H1 (cell line): ENCODE results near the gene AMN. TPM values are rescaled to one million over a fixed set of nuclear protein-coding genes. Genes with fewer than 3 reads are reported as not detected.
A peak's percentile ranks its signal among the peaks of the same experiment; 100 is the strongest.

ENCODE experiments used
- CTCF ChIA-PET: fragments of 300-600 bp; sonication (Branson Sonifier 250); formaldehyde crosslinking; loops from one replicate; lab custom pipeline; 2021; ENCODE audit not compliant: partially characterized antibody; lab: Charles Lee
- POLR2A ChIA-PET: fragments of 300-600 bp; sonication (Branson Sonifier 250); formaldehyde crosslinking; loops from one replicate; lab custom pipeline; 2021; ENCODE audit warnings: inconsistent platforms; ENCODE audit not compliant: partially characterized antibody; lab: Charles Lee
- DNase-seq, 2 experiments: peaks; one replicate each; pipeline versions ENCODE4 v3.0.0 to v3.0.0-alpha.2; 2010 to 2022; ENCODE audit warnings: low spot score in 2 of 2, low read depth in 1 of 2, mixed read lengths in 1 of 2
- FAIRE-seq: peaks from 2 replicates; lab custom pipeline; 2011; peaks lifted over from hg19 to GRCh38; lab: Jason Lieb, UNC
- H2AFZ ChIP-seq: 2 replicates; pipeline ENCODE4 v1.8.1; 2012; ENCODE audit warnings: low read length, inconsistent platforms
- H2AK5ac ChIP-seq: 2 replicates; pipeline ENCODE4 v1.6.1; 2013; ENCODE audit warnings: low read depth, low read length
- H2BK120ac ChIP-seq: replicated peaks from 2 replicates; pipeline ENCODE3; 2013; ENCODE audit warnings: low read depth, low read length, inconsistent platforms
- H2BK12ac ChIP-seq: 2 replicates; pipeline ENCODE4 v1.6.1; 2013; ENCODE audit warnings: low read depth, low read length
- H2BK15ac ChIP-seq: 2 replicates; pipeline ENCODE4 v1.6.1; 2013; ENCODE audit warnings: low read length
- H2BK20ac ChIP-seq: 2 replicates; pipeline ENCODE4 v1.6.1; 2013; ENCODE audit warnings: low read length
- H2BK5ac ChIP-seq: 2 replicates; pipeline ENCODE4 v1.6.1; 2013; ENCODE audit warnings: low read depth, low read length
- H3K14ac ChIP-seq: 2 replicates; pipeline ENCODE4 v1.6.1; 2013; ENCODE audit warnings: inconsistent platforms; ENCODE audit not compliant: insufficient read length
- H3K18ac ChIP-seq: 2 replicates; pipeline ENCODE4 v1.6.1; 2013; ENCODE audit warnings: low read length; ENCODE audit errors: extremely low read depth
- H3K23ac ChIP-seq: 2 replicates; pipeline ENCODE4 v1.6.1; 2013; ENCODE audit warnings: inconsistent platforms; ENCODE audit not compliant: insufficient read length
- H3K23me2 ChIP-seq: 2 replicates; pipeline ENCODE4 v1.6.1; 2013; ENCODE audit warnings: low read depth, low read length
- H3K27ac ChIP-seq: 2 replicates; pipeline ENCODE4 v1.6.1; 2011; ENCODE audit warnings: low read depth, low read length, inconsistent platforms
- H3K27me3 ChIP-seq, 4 experiments: replicated peaks in 1 of 4; 1 replicate in 1 of 4; 2 replicates in 3 of 4; pipeline versions ENCODE4 v1.6.1 to v1.8.1; 2011 to 2013; ENCODE audit warnings: low read length in 3 of 4, mild to moderate bottlenecking in 3 of 4, inconsistent platforms in 2 of 4, mixed read lengths in 2 of 4, moderate library complexity in 1 of 4; ENCODE audit not compliant: control insufficient read depth in 3 of 4, insufficient read depth in 3 of 4; ENCODE audit errors: extremely low read depth in 1 of 4
- H3K36me3 ChIP-seq, 4 experiments: 2 replicates each; pipeline versions ENCODE4 v1.6.1 to v1.8.1; 2011 to 2013; ENCODE audit warnings: mild to moderate bottlenecking in 4 of 4, low read length in 3 of 4, moderate library complexity in 2 of 4, control low read depth in 1 of 4, inconsistent platforms in 1 of 4; ENCODE audit not compliant: insufficient read depth in 4 of 4, control insufficient read depth in 2 of 4
- H3K4ac ChIP-seq: replicated peaks from 2 replicates; pipeline ENCODE3; 2013; ENCODE audit warnings: low read length, low read depth, mixed read lengths, inconsistent platforms; ENCODE audit not compliant: insufficient read length
- H3K4me1 ChIP-seq, 4 experiments: replicated peaks in 1 of 4; 1 replicate in 1 of 4; 2 replicates in 3 of 4; pipeline versions ENCODE4 v1.6.1 to v1.8.1; 2011 to 2013; ENCODE audit warnings: low read length in 3 of 4, inconsistent platforms in 2 of 4, mixed read lengths in 1 of 4; ENCODE audit not compliant: insufficient read depth in 4 of 4, control insufficient read depth in 3 of 4
- H3K4me2 ChIP-seq, 2 experiments: 2 replicates each; pipeline versions ENCODE4 v1.6.1 to v1.8.1; 2011 to 2013; ENCODE audit warnings: low read depth in 2 of 2, low read length in 2 of 2, control low read depth in 1 of 2, inconsistent platforms in 1 of 2, mild to moderate bottlenecking in 1 of 2; ENCODE audit not compliant: insufficient read depth in 1 of 2
- H3K4me3 ChIP-seq, 4 experiments: fragments of 200-600, 300-600 bp in 1 of 4; sonication (generic), shearing (Covaris generic), sonication (Bioruptor Twin) in 1 of 4; 2 replicates each; pipeline versions ENCODE4 v1.5.1 to v1.8.1; 2011 to 2016; ENCODE audit warnings: low read length in 4 of 4, low read depth in 3 of 4, control low read depth in 2 of 4, inconsistent platforms in 2 of 4, mild to moderate bottlenecking in 2 of 4, mixed read lengths in 1 of 4, moderate library complexity in 1 of 4; ENCODE audit not compliant: insufficient read depth in 2 of 4; ENCODE audit errors: extremely low read depth in 1 of 4
- H3K56ac ChIP-seq: replicated peaks from 2 replicates; pipeline ENCODE3; 2013; ENCODE audit warnings: low read depth, mild to moderate bottlenecking, mixed read lengths, low read length, inconsistent platforms; ENCODE audit not compliant: insufficient read length
- H3K79me1 ChIP-seq: 2 replicates; pipeline ENCODE4 v1.6.1; 2013; ENCODE audit warnings: low read depth, low read length, control low read depth
- H3K79me2 ChIP-seq, 2 experiments: 2 replicates each; pipeline versions ENCODE4 v1.6.1 to v1.8.1; 2012 to 2013; ENCODE audit warnings: low read length in 2 of 2, mild to moderate bottlenecking in 2 of 2, inconsistent platforms in 1 of 2; ENCODE audit not compliant: insufficient read depth in 2 of 2, control insufficient read depth in 1 of 2
- H3K9ac ChIP-seq, 4 experiments: replicated peaks in 1 of 4; 1 replicate in 1 of 4; 2 replicates in 3 of 4; pipeline versions ENCODE4 v1.6.1 to v1.8.1; 2011 to 2013; ENCODE audit warnings: low read depth in 3 of 4, low read length in 3 of 4, control low read depth in 2 of 4, mild to moderate bottlenecking in 2 of 4, moderate library complexity in 2 of 4, inconsistent platforms in 1 of 4; ENCODE audit errors: extremely low read depth in 1 of 4
- H3K9me3 ChIP-seq, 2 experiments: 2 replicates each; pipeline versions ENCODE4 v1.6.1 to v1.8.1; 2012 to 2013; ENCODE audit warnings: mild to moderate bottlenecking in 2 of 2, moderate library complexity in 2 of 2, control low read depth in 1 of 2, inconsistent platforms in 1 of 2, low read depth in 1 of 2, low read length in 1 of 2, mixed read lengths in 1 of 2; ENCODE audit not compliant: insufficient read depth in 2 of 2
- H4K20me1 ChIP-seq, 2 experiments: replicated peaks in 1 of 2; 2 replicates each; pipeline versions ENCODE3 to v1.8.1; 2011 to 2013; ENCODE audit warnings: inconsistent platforms in 2 of 2, low read length in 2 of 2, mild to moderate bottlenecking in 1 of 2; ENCODE audit not compliant: insufficient read depth in 2 of 2, control insufficient read depth in 1 of 2
- H4K5ac ChIP-seq: 2 replicates; pipeline ENCODE4 v1.6.1; 2013; ENCODE audit warnings: low read length, low read depth, mixed read lengths, inconsistent platforms; ENCODE audit not compliant: insufficient read length
- H4K8ac ChIP-seq: 2 replicates; pipeline ENCODE4 v1.8.0; 2013; ENCODE audit warnings: mild to moderate bottlenecking, moderate library complexity, low read length, inconsistent platforms; ENCODE audit not compliant: insufficient read depth; ENCODE audit errors: extremely low read depth
- H4K91ac ChIP-seq: replicated peaks from 2 replicates; pipeline ENCODE3; 2013; ENCODE audit warnings: low read length, mixed read lengths, inconsistent platforms; ENCODE audit not compliant: insufficient read length
- ATF2 ChIP-seq: IDR thresholded peaks from 2 replicates; pipeline ENCODE4 v1.6.1; 2012; ENCODE audit warnings: low read length, inconsistent platforms
- CBX8 ChIP-seq: fragments of 300-800, 300-1000 bp; sonication (generic); IDR thresholded peaks from 2 replicates; pipeline ENCODE4 v1.7.1; 2016; ENCODE audit warnings: low read depth, low read length, borderline replicate concordance
- CTBP2 ChIP-seq: IDR thresholded peaks from 2 replicates; pipeline ENCODE4 v1.7.0; 2011; ENCODE audit warnings: borderline replicate concordance, mild to moderate bottlenecking, moderate library complexity, mixed read lengths, low read length; ENCODE audit not compliant: insufficient read depth, insufficient read length
- E2F6 ChIP-seq: IDR thresholded peaks from 2 replicates; pipeline ENCODE4 v1.6.1; 2012; ENCODE audit warnings: inconsistent platforms
- NRF1 ChIP-seq: IDR thresholded peaks from 2 replicates; pipeline ENCODE4 v1.6.1; 2011; ENCODE audit warnings: mild to moderate bottlenecking, low read depth, low read length, improper control_type of control experiment
- POU5F1 ChIP-seq: IDR thresholded peaks from 2 replicates; pipeline ENCODE4 v1.6.1; 2011; ENCODE audit warnings: low read depth, mild to moderate bottlenecking, low read length, moderate library complexity
- SIRT6 ChIP-seq: IDR thresholded peaks from one replicate; pipeline ENCODE4 v1.7.1; 2012; ENCODE audit warnings: low read length, inconsistent platforms
- SIX5 ChIP-seq: IDR thresholded peaks from 2 replicates; pipeline ENCODE4 v1.6.1; 2011; ENCODE audit warnings: mild to moderate bottlenecking, low read depth, low read length
- SP1 ChIP-seq: IDR thresholded peaks from 2 replicates; pipeline ENCODE4 v1.6.1; 2011; ENCODE audit warnings: low read depth, low read length
- TAF1 ChIP-seq: IDR thresholded peaks from 2 replicates; pipeline ENCODE4 v1.6.1; 2011; ENCODE audit warnings: mild to moderate bottlenecking, low read depth, low read length
- TEAD4 ChIP-seq: IDR thresholded peaks from 2 replicates; pipeline ENCODE4 v1.6.1; 2012; ENCODE audit warnings: low read depth, low read length, inconsistent platforms, mixed read lengths
- WGBS, 2 experiments: shearing (Covaris generic) in 1 of 2; methylation state at CpG; one replicate each; pipeline versions ENCODE4 v1.1.6 to v1.1.7; 2013 to 2015; ENCODE audit warnings: low lambda C conversion rate in 2 of 2, mixed read lengths in 2 of 2, inconsistent platforms in 1 of 2, low coverage in 1 of 2, missing lambda C conversion rate in 1 of 2; ENCODE audit not compliant: insufficient replicate concordance in 2 of 2, insufficient coverage in 1 of 2, insufficient read length in 1 of 2; ENCODE audit errors: extremely low coverage in 1 of 2, missing lambda C conversion rate in 1 of 2; 5-methylcytosine and 5-hydroxymethylcytosine counted together
- polyA plus RNA-seq, 7 experiments: library from polyadenylated mRNA; depleted of rRNA in 3 of 7; stranded (reverse) in 5 of 7; unstranded in 2 of 7; fragments of >200 nt in 5 of 7; fragments of 200-250 nt in 2 of 7; gene quantifications; 1 replicate in 5 of 7; 2 replicates in 1 of 7; 4 replicates in 1 of 7; pipeline versions ENCODE4 v1.2.1 to v1.2.3, GENCODE V29; 2011 to 2013; ENCODE audit warnings: missing spikeins in 2 of 7, mixed read lengths in 2 of 7
- total RNA-seq: library from RNA; stranded (reverse); fragmentation: NEBNext Ultra II Directional; extraction: Animal tissue kit (Norgen Biotek cat#: 25700); gene quantifications from 2 replicates; pipeline ENCODE4 v1.2.1, GENCODE V29; 2021

AMN gene
- total and polyA plus RNA-seq, 2 of the 8 experiments (the other 6 are each of a cell fraction or from before 2014, with no cell fraction given): 0.77 to 1.5 TPM

GRCh38 chr14:102878970-102879460 is 43.4 kb upstream of the AMN start:
- DNase-seq: no peak
- no peaks in the 10 kb centered on the region; the same call in 1 of the 2 replicates for H3K23me2 ChIP-seq
- H3K4me2 ChIP-seq: no peak overlapping the region
- no peak overlapping the region for H2AK5ac ChIP-seq
- H3K9ac ChIP-seq: no peak overlapping the region
- ChIA-PET POLR2A (no interaction called here), CTCF (interaction anchor here (1.0 to 3.8 kb wide), 11 partner anchors 9 to 184 kb away, joined by 3 to 29 read pairs (median 4); no protein-coding TSS in a partner anchor)
- no peak overlapping the region for H2BK20ac ChIP-seq
- no peak overlapping the region for H2BK12ac ChIP-seq
- no peak overlapping the region; the same call in 1 of the 2 replicates for H3K27ac ChIP-seq
- H3K23ac ChIP-seq: no peak overlapping the region
- no peak overlapping the region for H3K56ac ChIP-seq
- H3K4me3 ChIP-seq: no peak overlapping the region
- H3K79me1 ChIP-seq: no peaks in the 10 kb centered on the region
- no peak overlapping the region for H3K4ac ChIP-seq
- no peak overlapping the region for H4K5ac ChIP-seq
- H2BK5ac ChIP-seq: 0 out of 2 replicates have a peak overlapping the region, but pooled peaks have one; percentile 35
- H3K79me2 ChIP-seq: no peaks in the 10 kb centered on the region
- no peak overlapping the region for H3K18ac ChIP-seq
- no peaks in the 10 kb centered on the region for H3K27me3 ChIP-seq
- H3K9me3 ChIP-seq: no peaks in the 10 kb centered on the region
- peaks cover 0 to 2% (median 0%) of the 10 kb centered on the region in 4 experiments; a peak in 1 of 7 replicates for H3K4me1 ChIP-seq
- H2BK120ac ChIP-seq: no peak overlapping the region
- no peak overlapping the region for H3K14ac ChIP-seq
- H2AFZ ChIP-seq: no peak overlapping the region
- FAIRE-seq: no peak
- peaks cover 0 to 1% of the 10 kb centered on the region in 2 experiments for H4K20me1 ChIP-seq
- WGBS, 2 experiments: 91% methylated on average over 6 of the region's 6 CpGs; no CpG with 5 or more reads in 1 of the 2 experiments
- H3K36me3 ChIP-seq: peaks cover 0 to 12% (median 3%) of the 10 kb centered on the region in 4 experiments; a peak in 5 of 8 replicates
- no peak overlapping the region for H4K91ac ChIP-seq
- H2BK15ac ChIP-seq: no peak overlapping the region
- no peak overlapping the region for H4K8ac ChIP-seq
- TF ChIP-seq TAF1 (no peak), CTBP2 (no peak), SP1 (no peak), SIRT6 (no peak), NRF1 (no peak), SIX5 (no peak), POU5F1 (no peak), CBX8 (no peak), ATF2 (no peak), TEAD4 (no peak), E2F6 (no peak)
